ENCODE results near the gene BRMS1.

BRMS1 gene

DNA sequence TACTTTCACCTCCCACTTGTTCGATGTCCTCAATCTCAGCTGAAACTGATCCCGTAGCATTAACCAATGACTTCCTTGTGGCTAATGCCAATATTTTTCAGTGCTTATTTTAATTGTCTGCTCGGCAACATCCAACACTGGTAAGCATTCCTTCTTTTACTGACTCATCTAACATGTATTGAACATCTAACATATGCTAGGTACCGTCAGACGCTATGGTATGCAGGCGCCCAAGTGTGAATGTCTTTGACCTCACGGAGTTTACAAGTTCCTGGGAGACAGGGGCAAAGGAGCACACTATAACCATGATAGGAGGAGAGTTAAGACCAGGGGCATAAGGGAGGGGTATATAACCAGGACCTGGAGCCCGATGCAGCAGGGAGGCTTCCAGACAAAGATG lies 1.7 kb downstream of the BRMS1 start:
- DNase-seq (ENCODE audit: low read depth) = no peak
- no peak overlapping the region for H3K4me3 ChIP-seq (ENCODE audit: low read length)
- TF ChIP-seq, protein P1, sequence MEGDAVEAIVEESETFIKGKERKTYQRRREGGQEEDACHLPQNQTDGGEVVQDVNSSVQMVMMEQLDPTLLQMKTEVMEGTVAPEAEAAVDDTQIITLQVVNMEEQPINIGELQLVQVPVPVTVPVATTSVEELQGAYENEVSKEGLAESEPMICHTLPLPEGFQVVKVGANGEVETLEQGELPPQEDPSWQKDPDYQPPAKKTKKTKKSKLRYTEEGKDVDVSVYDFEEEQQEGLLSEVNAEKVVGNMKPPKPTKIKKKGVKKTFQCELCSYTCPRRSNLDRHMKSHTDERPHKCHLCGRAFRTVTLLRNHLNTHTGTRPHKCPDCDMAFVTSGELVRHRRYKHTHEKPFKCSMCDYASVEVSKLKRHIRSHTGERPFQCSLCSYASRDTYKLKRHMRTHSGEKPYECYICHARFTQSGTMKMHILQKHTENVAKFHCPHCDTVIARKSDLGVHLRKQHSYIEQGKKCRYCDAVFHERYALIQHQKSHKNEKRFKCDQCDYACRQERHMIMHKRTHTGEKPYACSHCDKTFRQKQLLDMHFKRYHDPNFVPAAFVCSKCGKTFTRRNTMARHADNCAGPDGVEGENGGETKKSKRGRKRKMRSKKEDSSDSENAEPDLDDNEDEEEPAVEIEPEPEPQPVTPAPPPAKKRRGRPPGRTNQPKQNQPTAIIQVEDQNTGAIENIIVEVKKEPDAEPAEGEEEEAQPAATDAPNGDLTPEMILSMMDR (conservative IDR thresholded peaks at IDR 0.05; ENCODE audit: low read depth, low read length) = no peak

DNA sequence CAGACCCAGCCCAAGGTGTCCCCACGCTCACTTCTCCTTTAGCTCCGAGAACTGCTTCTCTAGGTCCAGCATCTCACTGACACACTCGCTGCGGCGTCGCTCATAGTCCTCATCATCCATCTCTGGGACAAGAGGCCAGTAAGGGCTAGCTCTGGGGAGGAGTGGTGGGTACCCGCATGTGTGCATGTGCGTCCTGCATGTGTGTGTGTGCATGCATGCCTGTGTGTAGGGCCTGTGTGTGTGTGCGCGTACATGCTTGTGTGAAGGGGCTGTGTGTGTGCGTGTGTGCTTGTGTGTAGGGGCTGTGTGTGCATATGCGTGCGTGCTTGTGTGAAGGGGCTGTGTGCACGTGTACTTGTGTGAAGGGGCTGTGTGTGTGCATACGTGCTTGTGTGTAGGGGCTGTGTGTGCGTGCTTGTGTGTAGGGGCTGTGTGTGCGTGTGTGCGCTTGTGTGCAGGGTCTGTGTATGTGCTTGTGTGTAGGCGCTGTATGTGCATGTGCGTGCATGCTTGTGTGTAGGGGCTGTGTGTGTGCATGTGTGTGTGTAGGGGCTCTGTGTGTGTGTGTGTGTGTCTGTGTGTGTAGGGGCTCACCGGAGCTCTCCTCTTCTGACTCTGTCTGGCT lies 3.3 kb downstream of the BRMS1 start:
- DNase-seq (ENCODE audit: low read depth) = no peak
- TF ChIP-seq, protein P1 (conservative IDR thresholded peaks at IDR 0.05; ENCODE audit: low read depth, low read length) = no peak
- H3K4me3 ChIP-seq (ENCODE audit: low read length) = no peak overlapping the region

DNA sequence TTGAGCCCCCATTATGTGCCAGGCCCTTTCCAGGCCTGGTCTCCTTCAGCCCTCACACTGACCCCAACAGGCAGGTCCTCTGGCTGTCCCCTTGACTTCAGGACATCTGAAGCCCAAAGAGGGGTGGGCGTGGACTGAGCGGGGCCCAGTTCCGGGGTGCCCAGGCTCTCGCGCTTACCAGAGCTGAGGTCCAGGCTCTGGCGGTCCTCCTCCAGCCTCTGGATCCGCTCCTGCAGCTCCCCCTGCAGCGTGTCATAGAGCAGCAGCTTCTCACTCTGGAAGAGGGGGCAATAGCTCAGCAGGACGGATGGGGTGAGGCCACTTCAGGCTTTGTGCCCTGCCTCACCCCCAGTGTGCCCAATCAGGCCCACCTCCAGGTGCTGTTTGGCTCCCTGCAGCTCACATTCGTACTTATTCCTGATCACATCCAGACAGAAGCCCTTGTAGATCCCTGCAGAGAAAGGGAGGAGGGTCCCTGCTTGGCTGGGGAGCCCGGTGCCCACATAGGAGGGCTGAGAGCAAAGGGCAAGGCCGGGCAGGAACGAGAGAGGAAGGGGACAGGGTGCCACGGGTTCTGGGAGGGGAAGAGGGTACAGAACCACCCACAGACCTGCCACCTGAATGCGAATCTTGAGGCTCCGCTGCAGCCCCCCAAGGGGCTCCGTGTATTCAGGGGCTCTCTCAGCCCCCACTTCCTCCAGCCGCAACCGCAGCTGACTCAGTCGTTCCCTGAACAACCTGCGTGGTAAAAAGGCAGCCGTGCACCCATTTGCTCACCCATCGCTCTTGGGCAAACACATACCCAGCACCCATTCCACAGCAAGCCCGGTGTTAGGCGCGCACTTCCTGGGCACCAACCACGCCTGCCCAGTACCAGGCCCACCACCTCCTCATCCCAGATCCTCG lies 4.1 kb downstream of the BRMS1 start:
- DNase-seq (ENCODE audit: low read depth) = no peak
- no peak overlapping the region for H3K4me3 ChIP-seq (ENCODE audit: low read length)
- TF ChIP-seq, protein P1 (conservative IDR thresholded peaks at IDR 0.05; ENCODE audit: low read depth, low read length) = no peak

DNA sequence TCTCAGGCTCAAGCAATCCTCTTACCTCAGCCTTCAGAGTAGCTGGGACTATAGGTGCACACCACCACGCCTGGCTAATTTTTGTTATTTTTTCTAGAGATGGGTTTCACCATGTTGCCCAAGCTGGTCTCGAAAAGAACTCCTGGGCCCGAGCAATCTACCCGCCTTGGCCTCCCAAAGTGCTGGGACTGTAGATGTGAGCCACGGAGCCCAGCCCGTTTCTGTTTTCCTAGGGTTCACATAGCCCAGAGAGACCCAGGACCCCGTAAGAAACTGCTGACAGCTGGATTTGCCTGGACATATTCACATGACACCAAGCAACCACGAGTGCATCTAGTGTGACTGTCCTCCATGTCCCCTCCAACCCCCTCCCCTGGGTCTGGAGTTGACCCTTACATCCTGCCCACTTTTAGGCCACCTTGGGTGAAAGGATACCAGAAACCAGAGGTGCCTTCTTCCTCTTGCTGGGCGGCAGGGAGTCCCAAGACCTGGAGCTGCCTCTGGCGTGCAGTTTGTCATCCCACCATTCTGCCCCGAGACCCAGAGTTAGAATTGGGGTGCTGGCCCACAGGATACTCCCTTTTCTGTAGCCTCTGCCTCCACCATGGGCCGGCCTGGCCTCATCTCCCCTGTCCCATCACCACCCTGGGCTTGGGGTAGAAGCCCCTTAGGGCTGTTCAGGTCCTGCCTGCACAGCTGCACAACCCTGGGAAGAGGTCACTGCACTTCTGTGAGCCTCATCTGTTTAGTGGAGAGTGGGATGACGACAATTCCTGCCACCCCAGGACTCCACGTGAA lies 5.0 kb downstream of the BRMS1 start:
- TF ChIP-seq, protein P1 (conservative IDR thresholded peaks at IDR 0.05; ENCODE audit: low read depth, low read length) = no peak
- DNase-seq (ENCODE audit: low read depth) = no peak
- no peak overlapping the region for H3K4me3 ChIP-seq (ENCODE audit: low read length)

DNA sequence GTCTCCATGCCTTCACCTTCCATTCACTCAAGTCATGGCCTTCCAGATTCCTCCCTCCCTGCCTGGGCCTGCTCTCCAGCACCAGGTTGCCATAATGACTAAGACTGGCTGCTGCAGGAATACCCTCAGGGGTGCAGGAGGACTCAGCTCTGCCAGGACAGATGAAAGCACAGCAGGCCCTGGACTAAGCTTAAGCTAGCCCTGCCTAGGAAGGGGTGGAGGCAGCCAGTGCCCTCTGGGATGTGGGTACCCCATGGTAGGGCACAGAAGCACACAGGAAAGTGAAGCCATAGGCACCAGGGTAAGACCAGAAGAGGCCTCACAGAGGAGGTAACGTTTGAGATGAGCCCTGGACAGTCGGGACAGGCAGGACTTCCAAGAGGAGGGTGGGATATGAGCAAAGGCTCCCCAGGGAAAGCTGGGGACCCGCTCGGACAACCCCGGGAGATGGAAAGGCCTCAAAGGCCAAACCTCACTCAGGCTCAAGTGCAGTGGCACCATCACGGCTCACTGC lies 5.7 kb downstream of the BRMS1 start:
- H3K4me3 ChIP-seq (ENCODE audit: low read length) = no peak overlapping the region
- TF ChIP-seq, protein P1 (conservative IDR thresholded peaks at IDR 0.05; ENCODE audit: low read depth, low read length) = no peak
- no peak for DNase-seq (ENCODE audit: low read depth)

DNA sequence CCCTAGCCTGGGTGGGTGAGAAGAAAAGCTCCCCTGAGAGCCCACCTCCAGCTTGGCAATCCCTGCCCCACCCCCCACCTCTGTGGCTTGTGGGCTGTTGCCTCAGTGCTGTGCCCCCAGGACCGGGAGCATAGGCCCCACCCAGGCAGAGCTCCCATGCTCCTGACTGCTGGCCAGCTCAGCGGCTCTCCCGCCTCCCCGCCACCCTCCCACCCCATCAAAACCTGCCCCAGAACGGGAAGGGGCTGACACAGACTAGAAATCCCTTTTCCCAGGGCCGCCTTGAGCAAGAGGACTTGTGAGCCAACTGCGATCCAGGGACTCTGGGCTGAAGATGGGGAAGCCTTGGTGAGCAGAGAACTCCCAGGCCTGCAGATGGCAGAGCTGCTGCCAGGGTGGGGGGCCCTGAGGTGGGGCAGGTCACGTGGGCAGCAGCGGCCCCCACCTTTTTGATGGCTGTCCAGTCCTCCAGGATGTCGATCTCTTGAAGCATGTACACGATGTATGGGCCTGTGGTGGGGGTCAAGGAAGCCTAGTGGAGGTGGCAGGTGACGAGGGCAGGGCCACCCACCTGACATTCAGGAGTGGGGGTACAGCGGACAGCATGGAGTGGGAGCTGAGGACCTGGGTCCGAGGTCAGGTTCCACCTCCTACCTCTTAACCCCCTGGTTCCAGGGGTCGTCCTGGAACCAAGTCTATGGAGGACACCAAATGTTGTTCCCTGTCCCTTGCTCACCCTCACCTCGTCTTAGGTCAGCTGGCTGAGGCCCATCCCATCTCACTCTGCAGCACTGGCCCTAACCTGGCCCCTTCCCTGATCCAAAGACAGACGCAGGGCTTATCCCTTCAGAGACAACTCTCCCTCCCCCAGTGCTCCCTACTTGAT lies 6.4 kb downstream of the BRMS1 start:
- no peak for DNase-seq (ENCODE audit: low read depth)
- TF ChIP-seq, protein P1 (conservative IDR thresholded peaks at IDR 0.05; ENCODE audit: low read depth, low read length) = no peak
- H3K4me3 ChIP-seq (ENCODE audit: low read length) = no peak overlapping the region
